Measurements from ENCODE around the gene GDI2. TPM values are rescaled to one million over a fixed set of nuclear protein-coding genes. Genes with fewer than 3 reads are reported as not detected.

GDI2 gene
- total RNA-seq, result 100 to 1,000 TPM; 122 to 270 (median 203) TPM

DNA sequence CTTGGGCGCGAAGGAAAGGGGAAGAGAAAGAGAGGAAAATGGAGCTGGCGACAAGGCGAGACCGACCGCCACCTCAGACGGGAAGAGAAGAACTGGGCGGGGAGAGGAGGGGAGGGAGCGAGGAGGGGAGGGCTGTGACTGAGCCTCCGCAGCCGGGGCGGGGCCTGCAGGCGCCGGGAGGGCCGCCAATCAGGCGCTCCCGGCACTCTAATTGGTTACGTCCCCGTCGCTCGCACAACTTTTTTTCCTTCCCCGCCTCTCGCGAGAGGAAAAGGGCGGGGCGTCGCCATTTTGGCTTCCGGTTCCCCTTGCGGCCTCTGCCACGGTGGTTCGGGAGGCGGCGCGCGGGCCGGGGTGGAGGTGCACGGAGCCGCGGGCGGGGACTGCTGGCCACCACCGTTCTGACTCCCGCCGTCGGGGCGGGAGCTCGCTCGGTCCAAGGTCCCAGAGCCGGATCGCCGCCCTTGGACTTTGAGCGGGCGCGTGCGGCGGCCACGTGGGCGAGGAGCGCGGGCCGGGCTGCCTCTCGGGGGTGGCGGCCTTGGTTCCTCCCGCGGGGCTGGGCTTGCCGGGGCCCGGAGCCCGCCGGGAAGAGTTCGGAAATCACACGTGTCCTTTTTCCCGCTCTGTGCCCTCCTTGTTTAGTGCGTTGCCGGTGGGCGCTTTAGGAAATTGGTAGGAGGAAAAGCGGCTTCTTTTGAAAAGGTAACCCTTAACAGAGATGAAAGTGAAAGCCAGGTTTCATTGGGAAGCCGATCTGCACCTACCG lies at the start of gene GDI2:
Gene GDI2, minus strand, starts transcription at position 94 of the 769 bp plus-strand sequence. CDS start 176 bp downstream, outside the sequence.
- DNase-seq, result peak; percentile 98
- WGBS, 2 donors (ENCODE audit: low coverage in 1 of 2), result 0 to 1% methylated on average over 9 to 59 of the region's 77 CpGs
- intact Hi-C loops (cut with DNase I; ENCODE audit: low total_unique reads) (no loop called here), in situ Hi-C loops (cut with MboI; ENCODE audit: low pct_ligation_motif_present in 1 of 4, low pct_unique_long_range_greater_than_20kb in 1 of 4, low sequenced_read_pairs in 3 of 4) (loop anchor here in 1 of 4 donors (10.0 kb wide), 1 partner anchor 61 kb away; no protein-coding TSS in a partner anchor)
- H3K4me3 ChIP-seq, result peak within 1 kb of the TSS; percentile 76 to 97 (median 94)
- TF ChIP-seq, protein P1, sequence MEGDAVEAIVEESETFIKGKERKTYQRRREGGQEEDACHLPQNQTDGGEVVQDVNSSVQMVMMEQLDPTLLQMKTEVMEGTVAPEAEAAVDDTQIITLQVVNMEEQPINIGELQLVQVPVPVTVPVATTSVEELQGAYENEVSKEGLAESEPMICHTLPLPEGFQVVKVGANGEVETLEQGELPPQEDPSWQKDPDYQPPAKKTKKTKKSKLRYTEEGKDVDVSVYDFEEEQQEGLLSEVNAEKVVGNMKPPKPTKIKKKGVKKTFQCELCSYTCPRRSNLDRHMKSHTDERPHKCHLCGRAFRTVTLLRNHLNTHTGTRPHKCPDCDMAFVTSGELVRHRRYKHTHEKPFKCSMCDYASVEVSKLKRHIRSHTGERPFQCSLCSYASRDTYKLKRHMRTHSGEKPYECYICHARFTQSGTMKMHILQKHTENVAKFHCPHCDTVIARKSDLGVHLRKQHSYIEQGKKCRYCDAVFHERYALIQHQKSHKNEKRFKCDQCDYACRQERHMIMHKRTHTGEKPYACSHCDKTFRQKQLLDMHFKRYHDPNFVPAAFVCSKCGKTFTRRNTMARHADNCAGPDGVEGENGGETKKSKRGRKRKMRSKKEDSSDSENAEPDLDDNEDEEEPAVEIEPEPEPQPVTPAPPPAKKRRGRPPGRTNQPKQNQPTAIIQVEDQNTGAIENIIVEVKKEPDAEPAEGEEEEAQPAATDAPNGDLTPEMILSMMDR (IDR thresholded peaks at IDR 0.05), result no peak
- TF ChIP-seq EP300 (IDR thresholded peaks at IDR 0.05; ENCODE audit: low read depth), result no peak
- peak; percentile 99 for TF ChIP-seq POLR2A (IDR thresholded peaks at IDR 0.05)
- TF ChIP-seq POLR2AphosphoS5 (IDR thresholded peaks at IDR 0.05), result peak; percentile 98 to 99 (median 99)
- no peaks in the 10 kb centered on the region for H3K36me3 ChIP-seq
- peaks cover 18 to 46% (median 39%) of the 10 kb centered on the region in 4 donors for H3K4me1 ChIP-seq
- no peaks in the 10 kb centered on the region for H3K27me3 ChIP-seq
- no peaks in the 10 kb centered on the region for H3K9me3 ChIP-seq
- H3K27ac ChIP-seq, result peak within 1 kb of the TSS; percentile 98 to 100 (median 100)

DNA sequence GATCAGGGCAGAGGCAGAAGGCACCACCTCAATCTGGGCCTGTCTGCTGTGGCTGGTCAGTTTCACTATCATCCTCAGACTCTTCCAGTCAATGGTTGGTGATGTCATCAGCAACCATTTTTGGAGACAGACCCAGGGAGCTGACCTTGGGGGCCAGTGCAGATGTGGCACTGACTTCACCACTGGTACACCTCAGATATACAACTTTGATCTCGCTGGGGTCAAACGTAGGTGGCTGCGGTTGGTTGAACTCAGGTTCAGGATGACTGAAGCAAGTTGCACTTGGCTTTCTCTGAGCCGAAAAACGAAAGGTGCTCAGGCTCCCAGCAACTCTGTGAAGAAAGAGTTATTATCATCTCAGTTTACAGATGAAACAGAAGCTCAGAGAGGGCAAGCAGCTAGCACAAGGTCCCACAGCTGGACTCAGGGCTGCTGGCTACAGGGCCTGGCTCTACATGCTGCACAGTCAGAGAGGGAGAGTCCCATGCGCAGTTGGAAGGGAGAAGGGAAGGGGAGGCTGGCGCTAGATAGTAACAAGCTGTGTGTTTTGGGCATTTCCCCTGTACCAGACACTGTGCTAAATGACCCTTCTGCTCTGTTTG lies 49.2 kb upstream of the GDI2 start:
- peak; percentile 19 for DNase-seq
- TF ChIP-seq, protein P1 (IDR thresholded peaks at IDR 0.05), result no peak
- TF ChIP-seq EP300 (IDR thresholded peaks at IDR 0.05; ENCODE audit: low read depth) (no peak), POLR2A (IDR thresholded peaks at IDR 0.05) (no peak), POLR2AphosphoS5 (IDR thresholded peaks at IDR 0.05) (no peak)
- Histone ChIP-seq H3K27me3 (no peaks in the 10 kb centered on the region), H3K9me3 (no peaks in the 10 kb centered on the region), H3K4me3 (no peak overlapping the region), H3K27ac (peak overlapping the region in 1 of 4 donors; percentile 25), H3K36me3 (no peaks in the 10 kb centered on the region), H3K4me1 (no peaks in the 10 kb centered on the region)
- in situ Hi-C loops (cut with MboI; ENCODE audit: low pct_ligation_motif_present in 1 of 4, low pct_unique_long_range_greater_than_20kb in 1 of 4, low sequenced_read_pairs in 3 of 4) (loop anchor here in 2 of 4 donors (25.0 kb wide), 1 partner anchor 425 kb away; no protein-coding TSS in a partner anchor), intact Hi-C loops (cut with DNase I; ENCODE audit: low total_unique reads) (no loop called here)
- WGBS, 2 donors (ENCODE audit: low coverage in 1 of 2), result 62 to 88% methylated on average over 2 to 7 of the region's 7 CpGs

- no peaks in the 10 kb centered on the region for H3K36me3 ChIP-seq
- intact Hi-C loops (cut with DNase I; ENCODE audit: low total_unique reads), result no loop called here
- no peak overlapping the region for H3K4me3 ChIP-seq
- H3K27me3 ChIP-seq, result no peaks in the 10 kb centered on the region
- no peak overlapping the region for H3K27ac ChIP-seq
- TF ChIP-seq POLR2A (IDR thresholded peaks at IDR 0.05), result no peak
- TF ChIP-seq EP300 (IDR thresholded peaks at IDR 0.05; ENCODE audit: low read depth), result no peak
- TF ChIP-seq POLR2AphosphoS5 (IDR thresholded peaks at IDR 0.05), result no peak
- TF ChIP-seq, protein P1 (IDR thresholded peaks at IDR 0.05), result no peak
- WGBS, 2 donors (ENCODE audit: low coverage in 1 of 2), result 73 to 95% methylated on average over 2 to 7 of the region's 7 CpGs
- DNase-seq, result no peak
- H3K4me1 ChIP-seq, result no peaks in the 10 kb centered on the region
- H3K9me3 ChIP-seq, result no peaks in the 10 kb centered on the region
- in situ Hi-C loops (cut with MboI; ENCODE audit: low pct_ligation_motif_present in 1 of 4, low pct_unique_long_range_greater_than_20kb in 1 of 4, low sequenced_read_pairs in 3 of 4), result loop anchor here in 2 of 4 donors (25.0 kb wide), 1 partner anchor 423 kb away; no protein-coding TSS in a partner anchor
Measured at GRCh38 chr10:5860066-5860465, 46.8 kb upstream of the GDI2 start.

DNA sequence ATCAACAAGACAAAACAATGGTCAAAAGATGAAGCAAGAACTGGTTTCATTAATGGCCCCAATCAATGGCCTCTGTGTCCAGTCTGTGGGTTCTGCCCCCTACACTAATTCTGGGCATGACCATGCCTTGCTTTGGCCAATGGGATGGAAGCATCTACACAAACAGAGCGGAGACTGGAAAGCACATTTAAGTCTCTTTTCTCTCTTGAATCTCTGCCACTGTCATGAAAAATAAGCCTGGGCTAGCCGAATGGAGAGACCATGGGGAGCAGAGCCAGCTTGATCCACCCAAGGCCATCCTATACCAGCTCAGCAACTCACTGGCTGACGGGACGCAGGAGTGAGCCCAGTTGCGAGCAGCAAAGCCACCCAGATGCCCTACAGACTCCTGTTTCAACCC lies 45.6 kb upstream of the GDI2 start:
- in situ Hi-C loops (cut with MboI; ENCODE audit: low pct_ligation_motif_present in 1 of 4, low pct_unique_long_range_greater_than_20kb in 1 of 4, low sequenced_read_pairs in 3 of 4) (loop anchor here in 2 of 4 donors (25.0 kb wide), 1 partner anchor 422 kb away; no protein-coding TSS in a partner anchor), intact Hi-C loops (cut with DNase I; ENCODE audit: low total_unique reads) (no loop called here)
- no peak for DNase-seq
- H3K27ac ChIP-seq, result no peak overlapping the region
- no peaks in the 10 kb centered on the region for H3K4me1 ChIP-seq
- no peak overlapping the region for H3K4me3 ChIP-seq
- H3K27me3 ChIP-seq, result no peaks in the 10 kb centered on the region
- no peaks in the 10 kb centered on the region for H3K9me3 ChIP-seq
- TF ChIP-seq EP300 (IDR thresholded peaks at IDR 0.05; ENCODE audit: low read depth) (no peak), POLR2A (IDR thresholded peaks at IDR 0.05) (no peak), POLR2AphosphoS5 (IDR thresholded peaks at IDR 0.05) (no peak)
- TF ChIP-seq, protein P1 (IDR thresholded peaks at IDR 0.05), result no peak
- WGBS, 2 donors (ENCODE audit: low coverage in 1 of 2), result 98% methylated on average over 5 of the region's 5 CpGs; no CpG with 5 or more reads in 1 of the 2 donors
- H3K36me3 ChIP-seq, result no peaks in the 10 kb centered on the region

All from transverse colon (tissue), 4 donors.